Upper lobe of left lung (tissue), 6 donors: ENCODE measurements around the gene ORC1. TPM values are rescaled to one million over a fixed set of nuclear protein-coding genes. Genes with fewer than 3 reads are reported as not detected.

Experiments
- total RNA-seq, 6 donors: library from RNA; depleted of rRNA in 4 of 6; stranded (reverse); fragments of >200 nt in 4 of 6; gene quantifications; one replicate each; pipeline versions ENCODE4 v1.1.0 to v1.2.1, GENCODE V29; 2016 to 2021
- donor health status: DM: no; HTN: no; CAD: no; lungs with moderate emphysema.
- donor health status: DM: no; HTN: yes; CAD: no; lungs with severe emphysema.

The ORC1 gene
- total RNA-seq, 6 donors from 2014 or later, result 0.22 to 1.1 (median 0.96) TPM

Other genes with a start within 250 kb of the ORC1 start
- gene CC2D1B, start 38.2 kb downstream of the ORC1 start, total RNA-seq, result 10 to 100 TPM; 40.8 to 77.2 (median 63.3) TPM
- gene PRPF38A, start 179 bp upstream of the ORC1 start, total RNA-seq, result 10 to 100 TPM in 5 of 6 donors, 1 to 10 TPM in 1; 2.7 to 39.6 (median 16.3) TPM
- gene TUT4, start 148.7 kb upstream of the ORC1 start, total RNA-seq, result 10 to 100 TPM; 31.0 to 85.7 (median 55.4) TPM
- 10 to 100 TPM in 1 of 6 donors, 1 to 10 TPM in 5; 4.3 to 11.5 (median 9.2) TPM for gene GPX7, start 197.9 kb upstream of the ORC1 start, total RNA-seq
- 10 to 100 TPM in 1 of 6 donors, 1 to 10 TPM in 1, under 1 TPM in 1, not detected in 3; 0.24 to 10.5 (median 3.0) TPM for gene SHISAL2A, start 228.7 kb upstream of the ORC1 start, total RNA-seq